ENCODE measurements around the gene KRTAP20-1. TPM values are rescaled to one million over a fixed set of nuclear protein-coding genes. Genes with fewer than 3 reads are reported as not detected.

The KRTAP20-1 gene, protein sequence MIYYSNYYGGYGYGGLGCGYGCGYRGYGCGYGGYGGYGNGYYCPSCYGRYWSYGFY
- total RNA-seq: not detected
- long read RNA-seq, donor 1: 0 reads
- long read RNA-seq, donor 2: 0 reads

DNA sequence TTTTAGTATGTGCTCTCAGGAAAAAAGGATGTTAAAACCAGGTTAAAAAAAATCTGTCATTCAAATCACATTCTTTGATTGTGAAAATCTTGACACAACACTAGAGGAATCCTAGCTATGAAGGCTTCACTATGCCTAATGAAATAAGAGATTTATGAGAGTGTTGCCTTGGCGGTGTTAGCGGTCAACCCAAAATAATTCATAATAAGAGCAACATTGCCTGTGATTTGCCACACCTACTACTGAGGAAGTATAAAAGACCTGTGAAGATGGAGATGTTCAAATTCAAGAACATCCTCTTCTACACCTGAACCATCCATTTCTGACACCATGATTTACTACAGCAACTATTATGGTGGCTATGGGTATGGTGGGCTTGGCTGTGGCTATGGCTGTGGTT lies at the start of gene KRTAP20-1:
Gene KRTAP20-1 (plus strand): TSS at position 301 of the 400 bp plus-strand sequence. CDS start 30 bp downstream, at position 331.
- no peak for DNase-seq
- TF ChIP-seq, protein P1, sequence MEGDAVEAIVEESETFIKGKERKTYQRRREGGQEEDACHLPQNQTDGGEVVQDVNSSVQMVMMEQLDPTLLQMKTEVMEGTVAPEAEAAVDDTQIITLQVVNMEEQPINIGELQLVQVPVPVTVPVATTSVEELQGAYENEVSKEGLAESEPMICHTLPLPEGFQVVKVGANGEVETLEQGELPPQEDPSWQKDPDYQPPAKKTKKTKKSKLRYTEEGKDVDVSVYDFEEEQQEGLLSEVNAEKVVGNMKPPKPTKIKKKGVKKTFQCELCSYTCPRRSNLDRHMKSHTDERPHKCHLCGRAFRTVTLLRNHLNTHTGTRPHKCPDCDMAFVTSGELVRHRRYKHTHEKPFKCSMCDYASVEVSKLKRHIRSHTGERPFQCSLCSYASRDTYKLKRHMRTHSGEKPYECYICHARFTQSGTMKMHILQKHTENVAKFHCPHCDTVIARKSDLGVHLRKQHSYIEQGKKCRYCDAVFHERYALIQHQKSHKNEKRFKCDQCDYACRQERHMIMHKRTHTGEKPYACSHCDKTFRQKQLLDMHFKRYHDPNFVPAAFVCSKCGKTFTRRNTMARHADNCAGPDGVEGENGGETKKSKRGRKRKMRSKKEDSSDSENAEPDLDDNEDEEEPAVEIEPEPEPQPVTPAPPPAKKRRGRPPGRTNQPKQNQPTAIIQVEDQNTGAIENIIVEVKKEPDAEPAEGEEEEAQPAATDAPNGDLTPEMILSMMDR (IDR thresholded peaks at IDR 0.05): no peak
- no peaks in the 10 kb centered on the region for H3K4me1 ChIP-seq (ENCODE audit: low read depth)
- no peaks in the 10 kb centered on the region for H3K36me3 ChIP-seq (ENCODE audit: low read depth)
- H3K4me3 ChIP-seq: no peak within 1 kb of the TSS
- H3K9me3 ChIP-seq: peaks cover 49% of the 10 kb centered on the region
- intact Hi-C loops (cut with DNase I, micrococcal nuclease): no loop called here
- no peak for ATAC-seq

DNA sequence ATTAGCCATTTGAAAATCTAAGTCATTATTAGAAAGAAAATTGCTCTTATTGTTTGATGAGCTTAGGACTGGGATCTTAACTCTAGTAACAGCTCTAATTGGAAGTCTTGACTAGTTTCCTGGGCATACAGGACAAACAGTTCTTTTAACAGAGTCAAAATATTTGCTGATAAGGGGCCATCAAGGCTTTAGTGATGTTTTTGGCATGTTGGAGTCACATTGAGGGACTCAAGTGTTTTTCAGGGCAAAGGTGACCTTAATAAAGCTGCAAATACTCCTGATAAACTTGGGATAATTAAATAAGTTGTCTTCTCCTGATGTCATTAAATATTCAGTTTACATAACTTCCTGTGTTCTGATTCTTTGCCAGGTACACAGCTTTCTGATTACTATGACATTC lies 48.6 kb upstream of the KRTAP20-1 start:
- Histone ChIP-seq H3K9me3 (peaks cover 36% of the 10 kb centered on the region), H3K4me1 (ENCODE audit: low read depth) (no peaks in the 10 kb centered on the region), H3K36me3 (ENCODE audit: low read depth) (no peaks in the 10 kb centered on the region), H3K4me3 (no peak overlapping the region)
- intact Hi-C loops (cut with DNase I, micrococcal nuclease): no loop called here
- TF ChIP-seq, protein P1 (IDR thresholded peaks at IDR 0.05): no peak
- DNase-seq: no peak
- ATAC-seq: no peak

DNA sequence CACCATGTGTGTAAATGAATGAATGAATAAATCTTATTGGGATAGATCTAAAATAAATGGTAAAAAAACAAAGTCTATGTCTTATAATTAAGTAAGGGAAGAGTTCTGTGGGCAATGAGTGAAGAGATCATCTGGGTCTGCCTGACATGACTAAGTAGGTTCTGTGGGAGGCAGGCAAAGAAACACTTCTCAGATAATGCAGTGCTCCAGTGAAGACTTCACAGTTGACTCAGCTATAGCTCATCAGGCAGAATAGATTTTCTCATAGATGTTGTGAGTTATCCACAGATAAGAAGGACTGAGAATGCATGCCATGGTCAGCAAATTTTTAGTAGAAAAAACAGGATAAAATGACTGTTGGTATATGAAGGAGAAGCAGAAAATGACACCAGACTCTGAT lies 38.5 kb upstream of the KRTAP20-1 start:
- H3K36me3 ChIP-seq (ENCODE audit: low read depth): no peaks in the 10 kb centered on the region
- no peaks in the 10 kb centered on the region for H3K4me1 ChIP-seq (ENCODE audit: low read depth)
- TF ChIP-seq, protein P1 (IDR thresholded peaks at IDR 0.05): no peak
- no peak for DNase-seq
- no peak overlapping the region for H3K4me3 ChIP-seq
- no peak for ATAC-seq
- intact Hi-C loops (cut with DNase I, micrococcal nuclease): no loop called here
- H3K9me3 ChIP-seq: peaks cover 44% of the 10 kb centered on the region

DNA sequence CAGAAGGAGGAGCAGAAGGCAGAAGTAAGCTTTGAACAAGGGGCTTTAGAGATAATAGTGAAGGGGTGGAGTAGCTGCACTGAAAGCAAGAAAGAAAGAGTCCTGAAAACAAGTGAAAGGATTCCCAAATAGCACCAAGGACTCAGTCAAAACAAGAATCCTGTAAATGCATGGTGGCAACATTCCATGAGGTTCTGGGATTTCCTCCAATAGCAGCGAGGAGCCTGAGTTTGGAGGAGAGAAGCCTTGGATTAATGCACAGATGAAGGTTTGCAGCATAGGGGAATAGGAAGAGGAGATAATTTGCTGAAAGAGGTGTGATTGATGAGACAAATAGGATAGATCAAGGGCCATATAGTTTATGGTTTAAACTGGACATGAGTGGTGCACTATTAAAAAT lies 36.9 kb upstream of the KRTAP20-1 start:
- Histone ChIP-seq H3K4me1 (ENCODE audit: low read depth) (no peaks in the 10 kb centered on the region), H3K36me3 (ENCODE audit: low read depth) (no peaks in the 10 kb centered on the region), H3K9me3 (peaks cover 43% of the 10 kb centered on the region), H3K4me3 (no peak overlapping the region)
- intact Hi-C loops (cut with DNase I, micrococcal nuclease): no loop called here
- TF ChIP-seq, protein P1 (IDR thresholded peaks at IDR 0.05): no peak
- ATAC-seq: no peak
- no peak for DNase-seq

DNA sequence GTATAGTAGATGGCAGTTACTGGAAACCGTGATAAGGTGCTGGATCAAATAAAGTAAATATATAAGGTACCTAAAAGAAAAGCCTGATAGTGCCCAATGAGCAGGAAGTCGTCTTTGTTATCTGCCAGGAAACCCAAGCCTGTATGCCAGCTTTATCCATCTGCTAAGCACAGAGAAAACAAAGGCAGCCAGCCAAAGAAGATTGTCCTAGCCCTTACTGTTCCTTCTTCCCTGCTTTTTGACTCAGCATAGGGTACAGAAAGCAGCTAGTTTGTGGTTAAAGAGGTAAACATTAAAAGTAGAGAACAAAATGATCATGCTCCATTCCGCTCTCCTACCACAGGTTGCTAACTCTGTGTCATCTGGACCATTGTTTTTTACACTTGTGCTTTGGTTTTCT lies 36.1 kb upstream of the KRTAP20-1 start:
- no peak overlapping the region for H3K4me3 ChIP-seq
- intact Hi-C loops (cut with DNase I, micrococcal nuclease): no loop called here
- ATAC-seq (no peak), DNase-seq (no peak)
- TF ChIP-seq, protein P1 (IDR thresholded peaks at IDR 0.05): no peak
- no peaks in the 10 kb centered on the region for H3K36me3 ChIP-seq (ENCODE audit: low read depth)
- H3K9me3 ChIP-seq: peaks cover 50% of the 10 kb centered on the region
- no peaks in the 10 kb centered on the region for H3K4me1 ChIP-seq (ENCODE audit: low read depth)

DNA sequence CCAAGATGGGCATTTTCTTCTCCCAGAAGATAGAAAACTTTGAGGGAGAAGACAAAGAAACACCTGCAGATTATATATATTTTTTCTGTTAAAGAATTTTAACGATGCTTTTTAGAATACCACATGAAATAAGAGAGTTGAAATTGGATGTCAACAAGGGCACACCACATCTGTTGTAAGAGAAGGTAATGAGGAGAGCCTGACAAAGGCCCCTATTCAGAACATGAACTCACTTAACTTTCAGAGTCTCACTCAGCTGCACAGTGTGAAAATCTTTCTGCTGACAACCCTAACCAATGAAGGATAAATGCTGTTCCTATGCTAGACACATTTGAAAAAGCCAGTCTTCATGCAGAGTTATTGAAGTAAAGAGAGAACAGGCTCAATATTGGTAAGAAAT lies 33.4 kb upstream of the KRTAP20-1 start:
- Histone ChIP-seq H3K36me3 (ENCODE audit: low read depth) (no peaks in the 10 kb centered on the region), H3K4me3 (no peak overlapping the region), H3K4me1 (ENCODE audit: low read depth) (no peaks in the 10 kb centered on the region), H3K9me3 (peaks cover 42% of the 10 kb centered on the region)
- no peak for DNase-seq
- intact Hi-C loops (cut with DNase I, micrococcal nuclease): no loop called here
- no peak for ATAC-seq
- TF ChIP-seq, protein P1 (IDR thresholded peaks at IDR 0.05): no peak

Measured in mucosa of descending colon (tissue), 3 donors.